Esophagus muscularis mucosa (tissue), 4 donors: Measurements from ENCODE around the gene AVEN. TPM values are rescaled to one million over a fixed set of nuclear protein-coding genes. Genes with fewer than 3 reads are reported as not detected.

Experiments used
- DNase-seq: peaks from one replicate; pipeline ENCODE4 v3.0.0-alpha.2; 2017; ENCODE audit errors: extremely low spot score
- H3K27ac ChIP-seq, 4 donors: fragments of 200-600 bp; sonication (generic); replicated peaks in 1 of 4; 1 replicate in 3 of 4; 2 replicates in 1 of 4; pipeline ENCODE4 v1.5.1; 2016 to 2019; ENCODE audit warnings: mild to moderate bottlenecking in 1 of 4
- H3K27me3 ChIP-seq, 4 donors: fragments of 200-600 bp; sonication (generic); one replicate each; pipeline versions ENCODE4 v1.5.1 to v1.6.0; 2016 to 2019
- H3K36me3 ChIP-seq, 4 donors: fragments of 200-600 bp; sonication (generic); one replicate each; pipeline ENCODE4 v1.5.1; 2016 to 2019
- H3K4me1 ChIP-seq, 4 donors: fragments of 200-600 bp; sonication (generic); one replicate each; pipeline ENCODE4 v1.5.1; 2016 to 2019
- H3K4me3 ChIP-seq, 4 donors: fragments of 200-600 bp; sonication (generic); 1 replicate in 2 of 4; 2 replicates in 2 of 4; pipeline ENCODE4 v1.5.1; 2016 to 2019; ENCODE audit warnings: mild to moderate bottlenecking in 4 of 4, moderate library complexity in 1 of 4
- H3K9me3 ChIP-seq, 4 donors: fragments of 200-600 bp; sonication (generic); 1 replicate in 3 of 4; 2 replicates in 1 of 4; pipeline ENCODE4 v1.5.1; 2016 to 2019
- EP300 ChIP-seq: sonication (generic); formaldehyde crosslinking; IDR thresholded peaks from one replicate; pipeline ENCODE4 v1.6.1; 2017; ENCODE audit warnings: antibody characterized with exemption
- POLR2A ChIP-seq: fragments of 450-650 bp; IDR thresholded peaks from one replicate; pipeline ENCODE4 v1.6.1; 2017; ENCODE audit warnings: antibody characterized with exemption, moderate library complexity, mild to moderate bottlenecking, low read depth
- POLR2AphosphoS5 ChIP-seq, 2 donors: sonication (generic); formaldehyde crosslinking; IDR thresholded peaks; one replicate each; pipeline ENCODE4 v1.6.1; 2017; ENCODE audit warnings: antibody characterized with exemption in 2 of 2
- WGBS: methylation state at CpG from one replicate; pipeline ENCODE4 v1.1.5; 2018; 5-methylcytosine and 5-hydroxymethylcytosine counted together
- intact Hi-C: fragments of 100-400 bp; cut with DNase I; formaldehyde crosslinking; loops from one replicate; pipeline ENCODE4 v1.15.1; 2023
- total RNA-seq, 4 donors: library from RNA; depleted of rRNA; stranded (reverse); fragments of >200 nt; gene quantifications; one replicate each; pipeline versions ENCODE4 v1.1.0 to v1.2.1, GENCODE V29; 2016
- TF ChIP-seq, protein P1 (sequence below), 3 experiments: fragments of 200-600 bp in 2 of 3; fragments of 450-650 bp in 1 of 3; sonication (generic) in 2 of 3; IDR thresholded peaks; one replicate each; pipeline ENCODE4 v1.5.1; 2017 to 2019; ENCODE audit warnings: antibody characterized with exemption in 3 of 3, mild to moderate bottlenecking in 2 of 3, moderate library complexity in 1 of 3

Gene AVEN
- total RNA-seq, 4 donors from 2014 or later, result 18.2 to 30.9 (median 27.6) TPM

DNA sequence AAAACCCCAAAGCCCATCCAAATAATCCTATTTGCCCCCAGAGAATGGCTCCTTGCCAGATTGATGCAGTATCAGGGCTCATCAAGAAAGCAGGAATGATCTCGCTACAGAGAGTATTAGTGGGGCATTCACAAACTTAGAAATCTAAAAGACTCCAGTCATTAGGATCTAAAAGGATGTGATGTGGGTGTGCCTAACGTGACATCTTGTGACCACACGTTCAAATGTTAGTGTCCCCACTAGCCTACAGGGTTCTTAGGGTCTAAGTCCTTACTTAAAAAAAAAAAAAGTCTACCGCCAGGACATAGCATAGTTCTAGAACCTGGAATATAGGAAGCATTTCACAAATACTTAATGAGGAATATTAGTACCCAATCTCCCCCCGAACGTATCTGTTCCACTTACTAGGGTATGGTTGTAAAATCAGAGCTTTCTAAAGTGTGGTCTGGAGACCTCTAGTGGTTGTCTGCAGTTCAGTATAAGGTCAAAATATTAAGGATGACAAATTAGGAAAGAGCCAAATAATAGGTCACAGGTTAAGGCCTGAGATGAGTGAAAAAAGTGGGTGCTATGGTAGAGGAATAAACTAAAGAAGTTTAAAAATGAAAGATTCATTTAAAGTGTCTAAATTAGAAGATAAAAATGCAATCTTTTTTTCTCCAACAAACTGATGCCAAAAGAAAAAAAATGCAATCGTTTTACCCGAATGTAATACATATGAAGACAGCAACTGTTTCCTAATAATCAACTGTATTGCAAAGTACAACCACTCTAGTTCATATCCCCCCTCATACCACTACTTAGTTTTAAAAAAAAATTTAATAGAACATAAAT is 75.0 kb downstream of the AVEN start:
- no peak overlapping the region for H3K4me3 ChIP-seq
- intact Hi-C loops, result no loop called here
- no peak for DNase-seq
- no peaks in the 10 kb centered on the region for H3K4me1 ChIP-seq
- H3K36me3 ChIP-seq, result no peaks in the 10 kb centered on the region
- no peaks in the 10 kb centered on the region for H3K27me3 ChIP-seq
- TF ChIP-seq POLR2AphosphoS5 (IDR thresholded peaks at IDR 0.05), result no peak
- TF ChIP-seq, protein P1, sequence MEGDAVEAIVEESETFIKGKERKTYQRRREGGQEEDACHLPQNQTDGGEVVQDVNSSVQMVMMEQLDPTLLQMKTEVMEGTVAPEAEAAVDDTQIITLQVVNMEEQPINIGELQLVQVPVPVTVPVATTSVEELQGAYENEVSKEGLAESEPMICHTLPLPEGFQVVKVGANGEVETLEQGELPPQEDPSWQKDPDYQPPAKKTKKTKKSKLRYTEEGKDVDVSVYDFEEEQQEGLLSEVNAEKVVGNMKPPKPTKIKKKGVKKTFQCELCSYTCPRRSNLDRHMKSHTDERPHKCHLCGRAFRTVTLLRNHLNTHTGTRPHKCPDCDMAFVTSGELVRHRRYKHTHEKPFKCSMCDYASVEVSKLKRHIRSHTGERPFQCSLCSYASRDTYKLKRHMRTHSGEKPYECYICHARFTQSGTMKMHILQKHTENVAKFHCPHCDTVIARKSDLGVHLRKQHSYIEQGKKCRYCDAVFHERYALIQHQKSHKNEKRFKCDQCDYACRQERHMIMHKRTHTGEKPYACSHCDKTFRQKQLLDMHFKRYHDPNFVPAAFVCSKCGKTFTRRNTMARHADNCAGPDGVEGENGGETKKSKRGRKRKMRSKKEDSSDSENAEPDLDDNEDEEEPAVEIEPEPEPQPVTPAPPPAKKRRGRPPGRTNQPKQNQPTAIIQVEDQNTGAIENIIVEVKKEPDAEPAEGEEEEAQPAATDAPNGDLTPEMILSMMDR (IDR thresholded peaks at IDR 0.05), result peak; percentile 25 to 53 (median 36)
- WGBS, result 60% methylated on average over 8 of the region's 8 CpGs
- H3K9me3 ChIP-seq, result no peaks in the 10 kb centered on the region
- no peak overlapping the region for H3K27ac ChIP-seq

DNA sequence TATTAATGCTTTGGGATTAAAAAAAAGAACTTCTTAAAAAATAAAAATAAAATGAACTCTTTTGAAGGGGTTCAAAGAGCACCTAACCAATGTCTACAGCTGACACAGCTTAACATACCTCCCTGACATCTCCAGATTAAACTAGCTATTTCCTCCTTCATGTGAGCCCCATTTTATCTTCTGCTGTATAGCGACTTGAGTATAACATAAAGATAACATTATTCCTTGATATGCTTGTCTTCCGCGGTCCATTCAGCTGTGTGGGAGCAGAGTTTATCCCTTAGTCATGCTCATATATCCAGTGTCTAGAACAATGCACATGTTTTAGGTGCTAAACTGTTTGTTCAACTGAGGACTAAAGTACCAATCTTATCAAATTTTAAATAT is 78.5 kb downstream of the AVEN start:
- DNase-seq, result no peak
- H3K9me3 ChIP-seq, result no peaks in the 10 kb centered on the region
- H3K36me3 ChIP-seq, result no peaks in the 10 kb centered on the region
- no peak overlapping the region for H3K27ac ChIP-seq
- TF ChIP-seq EP300, result no peak
- no peak for TF ChIP-seq POLR2AphosphoS5 (IDR thresholded peaks at IDR 0.05)
- TF ChIP-seq POLR2A, result no peak
- TF ChIP-seq, protein P1 (IDR thresholded peaks at IDR 0.05), result no peak
- intact Hi-C loops, result no loop called here
- 77% methylated on average over 3 of the region's 3 CpGs for WGBS
- H3K4me3 ChIP-seq, result no peak overlapping the region
- no peaks in the 10 kb centered on the region for H3K27me3 ChIP-seq
- no peaks in the 10 kb centered on the region for H3K4me1 ChIP-seq

DNA sequence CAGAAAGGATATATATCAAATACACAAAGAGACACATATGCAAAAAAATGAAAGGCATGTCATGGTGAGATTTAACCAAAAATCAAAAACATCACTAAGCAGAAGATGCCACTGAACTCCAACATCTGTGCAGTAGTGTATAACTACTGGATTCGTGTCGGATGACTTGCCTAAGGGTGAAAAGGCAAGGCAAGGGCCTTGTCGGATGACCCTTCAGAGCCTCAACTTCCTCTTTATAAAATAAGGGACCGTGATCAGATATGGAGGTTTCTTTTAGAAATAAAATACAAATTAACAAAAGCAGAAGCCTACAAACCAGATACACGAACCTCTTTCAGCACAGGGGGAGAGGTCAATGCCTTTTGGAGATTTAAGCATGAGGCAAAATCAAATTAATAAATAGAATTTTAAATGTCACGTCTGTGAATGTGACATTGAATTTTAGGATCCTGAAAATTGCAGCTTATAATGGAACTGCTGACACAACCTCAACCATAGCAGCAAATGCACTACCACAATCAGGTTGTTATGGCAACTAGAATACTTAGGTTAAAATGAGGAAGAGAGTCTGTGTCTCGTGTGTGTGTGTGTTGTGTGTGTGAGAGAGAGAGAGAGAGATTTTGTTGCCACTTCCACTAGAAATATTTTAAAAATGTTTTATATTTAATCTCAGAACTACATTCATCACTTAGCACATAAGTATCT is 79.0 kb downstream of the AVEN start:
- no peaks in the 10 kb centered on the region for H3K36me3 ChIP-seq
- intact Hi-C loops, result no loop called here
- DNase-seq, result no peak
- H3K27me3 ChIP-seq, result no peaks in the 10 kb centered on the region
- TF ChIP-seq POLR2AphosphoS5 (IDR thresholded peaks at IDR 0.05) (no peak), EP300 (no peak)
- no peak overlapping the region for H3K4me3 ChIP-seq
- no peaks in the 10 kb centered on the region for H3K9me3 ChIP-seq
- H3K27ac ChIP-seq, result no peak overlapping the region
- WGBS, result 81% methylated on average over 7 of the region's 7 CpGs
- H3K4me1 ChIP-seq, result no peaks in the 10 kb centered on the region

GRCh38 chr15:33956397-33956796 is 82.6 kb downstream of the AVEN start:
- intact Hi-C loops, result no loop called here
- WGBS, result 68% methylated on average over 1 of the region's 1 CpG
- no peaks in the 10 kb centered on the region for H3K4me1 ChIP-seq

GRCh38 chr15:33955945-33956344 is 83.1 kb downstream of the AVEN start:
- no peak for DNase-seq
- Histone ChIP-seq H3K9me3 (no peaks in the 10 kb centered on the region), H3K36me3 (no peaks in the 10 kb centered on the region), H3K4me1 (no peaks in the 10 kb centered on the region), H3K27ac (no peak overlapping the region), H3K27me3 (no peaks in the 10 kb centered on the region), H3K4me3 (no peak overlapping the region)
- 79% methylated on average over 10 of the region's 10 CpGs for WGBS
- TF ChIP-seq, protein P1 (IDR thresholded peaks at IDR 0.05), result no peak
- TF ChIP-seq POLR2A, result no peak
- no peak for TF ChIP-seq EP300
- TF ChIP-seq POLR2AphosphoS5 (IDR thresholded peaks at IDR 0.05), result no peak
- intact Hi-C loops, result no loop called here

More at GRCh38 chr15:33956397-33956796, 82.6 kb downstream of the AVEN start:
- no peak for DNase-seq
- Histone ChIP-seq H3K36me3 (no peaks in the 10 kb centered on the region), H3K4me3 (no peak overlapping the region), H3K27me3 (no peaks in the 10 kb centered on the region), H3K9me3 (no peaks in the 10 kb centered on the region), H3K27ac (no peak overlapping the region)
- no peak for TF ChIP-seq POLR2A
- TF ChIP-seq EP300, result no peak
- no peak for TF ChIP-seq POLR2AphosphoS5 (IDR thresholded peaks at IDR 0.05)
- TF ChIP-seq, protein P1 (IDR thresholded peaks at IDR 0.05), result no peak
